ENCODE measurements around the gene IDH1.

- TF ChIP-seq CTCF (IDR thresholded peaks at IDR 0.05; ENCODE audit: low read depth, low read length, poor library complexity, severe bottlenecking) (no peak), EZH2phosphoT487 (IDR thresholded peaks at IDR 0.05; ENCODE audit: borderline replicate concordance, low read length) (no peak)
Measured at GRCh38 chr2:208234786-208235185, 20.1 kb downstream of the IDH1 start.
